WTC11 (cell line): ENCODE results near the gene NOP14. TPM values are rescaled to one million over a fixed set of nuclear protein-coding genes. Genes with fewer than 3 reads are reported as not detected.
"Not testable (repeated sequence)": the region's sequence is repeated elsewhere in the genome, so short reads cannot be mapped to it uniquely, and the experiment has no call there.

Source experiments
- ATAC-seq: fragments of 200-7000 bp; cut with Tn5 transposase; 2 replicates; pipeline ENCODE4 v1.10.0; 2021; ENCODE audit warnings: mild to moderate bottlenecking, moderate library complexity
- CTCF ChIA-PET: fragments of 300-600 bp; sonication (Branson Sonifier 250); formaldehyde crosslinking; loops from one replicate; lab custom pipeline; 2021; ENCODE audit warnings: antibody characterized with exemption; lab: Charles Lee
- POLR2A ChIA-PET: fragments of 350-600 bp; sonication (Branson Sonifier 250); formaldehyde crosslinking; loops from one replicate; lab custom pipeline; 2021; ENCODE audit warnings: antibody characterized with exemption; lab: Charles Lee
- DNase-seq: peaks from one replicate; pipeline ENCODE4 v3.0.0; 2021; ENCODE audit warnings: low spot score
- H3K27ac Mint-ChIP-seq: 2 replicates; pipeline ENCODE4 v1.8.0; 2021; ENCODE audit warnings: mixed read lengths
- H3K27me3 Mint-ChIP-seq: 2 replicates; pipeline ENCODE4 v1.8.0; 2021; ENCODE audit warnings: low read depth, mild to moderate bottlenecking, moderate library complexity, mixed read lengths
- H3K36me3 Mint-ChIP-seq: 2 replicates; pipeline ENCODE4 v1.8.0; 2021; ENCODE audit warnings: mixed read lengths
- H3K4me1 Mint-ChIP-seq: 2 replicates; pipeline ENCODE4 v1.8.0; 2022; ENCODE audit warnings: mixed read lengths
- H3K4me3 Mint-ChIP-seq: 2 replicates; pipeline ENCODE4 v1.8.0; 2021; ENCODE audit warnings: mild to moderate bottlenecking, moderate library complexity, mixed read lengths
- H3K9me3 Mint-ChIP-seq: 2 replicates; pipeline ENCODE4 v1.8.0; 2021; ENCODE audit warnings: mixed read lengths
- HMGA2 ChIP-seq: fragments of 250-450 bp; sonication (Bioruptor Pico); IDR thresholded peaks from 2 replicates; pipeline ENCODE4 v1.4.0; 2021; ENCODE audit warnings: mild to moderate bottlenecking, moderate library complexity
- MYBL2 ChIP-seq: sonication (generic); formaldehyde crosslinking; IDR thresholded peaks from 2 replicates; pipeline ENCODE4 v1.8.1; 2023; ENCODE audit warnings: mild to moderate bottlenecking, moderate library complexity, missing genetic modification reagents
- OVOL2 ChIP-seq: fragments of 250-450 bp; sonication (Bioruptor Pico); IDR thresholded peaks from 2 replicates; pipeline ENCODE4 v1.9.0; 2021; ENCODE audit warnings: mild to moderate bottlenecking, borderline replicate concordance
- SP1 ChIP-seq: sonication (generic); formaldehyde crosslinking; conservative IDR thresholded peaks from 2 replicates; pipeline ENCODE4 v1.8.1; 2022; ENCODE audit warnings: missing genetic modification reagents
- ZNF671 ChIP-seq: fragments of 250-450 bp; sonication (Bioruptor Pico); IDR thresholded peaks from 2 replicates; pipeline ENCODE4 v1.8.0; 2021; ENCODE audit warnings: mild to moderate bottlenecking
- total RNA-seq: library from RNA; stranded (reverse); gene quantifications from 3 replicates; pipeline ENCODE4 v1.2.3, GENCODE V29; 2021
- TF ChIP-seq, protein P1 (sequence below): fragments of 250-450 bp; sonication (Bioruptor Pico); IDR thresholded peaks from 2 replicates; pipeline ENCODE4 v1.9.0; 2021; ENCODE audit warnings: mild to moderate bottlenecking, borderline replicate concordance
- TF ChIP-seq, protein P2 (sequence below): fragments of 200-600 bp; IDR thresholded peaks from 2 replicates; pipeline ENCODE4 v1.8.0; 2022; ENCODE audit warnings: antibody characterized with exemption
- TF ChIP-seq, protein P3 (sequence below): sonication (generic); formaldehyde crosslinking; IDR thresholded peaks from 2 replicates; pipeline ENCODE4 v1.8.1; 2023; ENCODE audit warnings: mild to moderate bottlenecking, missing genetic modification reagents, moderate library complexity

NOP14 gene
- total RNA-seq, 1 experiment from 2014 or later = 39.1 TPM

DNA sequence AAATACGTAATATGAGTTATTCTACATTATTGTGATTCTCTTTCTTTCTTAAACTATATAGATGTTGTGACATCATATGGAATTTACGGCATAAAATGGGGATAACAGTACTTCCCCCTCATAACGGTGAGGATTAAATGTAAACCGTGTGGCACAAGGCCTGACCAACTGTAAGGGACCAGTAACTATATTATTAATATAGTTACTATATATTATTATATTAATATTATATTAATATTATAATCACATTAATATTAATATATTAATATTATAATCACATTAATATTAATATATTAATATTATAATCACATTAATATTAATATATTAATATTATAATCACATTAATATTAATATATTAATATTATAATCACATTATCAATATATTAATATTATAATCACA lies 2.8 kb downstream of the NOP14 start:
- POLR2A ChIA-PET, DNase-seq, H3K27ac Mint-ChIP-seq, H3K4me3 Mint-ChIP-seq, ATAC-seq: not testable (repeated sequence)
- peak; percentile 97 for TF ChIP-seq HMGA2 (CRISPR knock-in tag)
- CTCF ChIA-PET = interaction anchor here (1.8 kb wide), 1 partner anchor 12 kb away, joined by 4 read pairs; no protein-coding TSS in a partner anchor
- H3K27me3 Mint-ChIP-seq = peaks cover 15% of the 10 kb centered on the region
- H3K9me3 Mint-ChIP-seq = peaks cover 20% of the 10 kb centered on the region
- peaks cover 23% of the 10 kb centered on the region for H3K4me1 Mint-ChIP-seq
- H3K36me3 Mint-ChIP-seq = peaks cover 40% of the 10 kb centered on the region

DNA sequence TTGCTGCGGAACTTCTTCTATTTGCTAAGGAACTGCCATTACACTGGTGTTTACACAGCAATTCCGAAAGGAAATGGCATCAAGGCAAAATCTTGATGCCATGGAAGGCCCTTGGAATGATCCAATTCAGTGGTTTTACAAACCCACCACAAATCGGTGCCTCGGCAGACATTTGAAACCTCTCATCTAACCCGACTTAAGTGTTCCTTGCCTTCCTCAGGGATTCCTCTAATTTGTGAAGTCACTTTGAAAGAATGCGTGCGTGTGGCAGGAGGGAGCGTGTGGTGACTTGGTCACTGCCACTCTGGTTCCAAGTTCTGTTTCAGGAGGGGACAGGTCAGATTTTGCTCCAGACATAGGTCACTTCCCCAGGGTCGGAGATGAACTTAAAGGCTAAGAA lies 4.8 kb downstream of the NOP14 start:
- Mint-ChIP-seq H3K4me3 (no peak overlapping the region), H3K4me1 (peaks cover 18% of the 10 kb centered on the region), H3K9me3 (peaks cover 29% of the 10 kb centered on the region), H3K27ac (peak overlapping the region; percentile 74; the same call in 1 of the 2 replicates), H3K27me3 (no peaks in the 10 kb centered on the region), H3K36me3 (peaks cover 58% of the 10 kb centered on the region)
- ChIA-PET CTCF (no interaction called here), POLR2A (no interaction called here)
- TF ChIP-seq OVOL2 (CRISPR knock-in tag) (no peak), ZNF671 (CRISPR knock-in tag) (no peak), SP1 (CRISPR knock-in tag) (no peak), MYBL2 (no peak)
- TF ChIP-seq, protein P1, sequence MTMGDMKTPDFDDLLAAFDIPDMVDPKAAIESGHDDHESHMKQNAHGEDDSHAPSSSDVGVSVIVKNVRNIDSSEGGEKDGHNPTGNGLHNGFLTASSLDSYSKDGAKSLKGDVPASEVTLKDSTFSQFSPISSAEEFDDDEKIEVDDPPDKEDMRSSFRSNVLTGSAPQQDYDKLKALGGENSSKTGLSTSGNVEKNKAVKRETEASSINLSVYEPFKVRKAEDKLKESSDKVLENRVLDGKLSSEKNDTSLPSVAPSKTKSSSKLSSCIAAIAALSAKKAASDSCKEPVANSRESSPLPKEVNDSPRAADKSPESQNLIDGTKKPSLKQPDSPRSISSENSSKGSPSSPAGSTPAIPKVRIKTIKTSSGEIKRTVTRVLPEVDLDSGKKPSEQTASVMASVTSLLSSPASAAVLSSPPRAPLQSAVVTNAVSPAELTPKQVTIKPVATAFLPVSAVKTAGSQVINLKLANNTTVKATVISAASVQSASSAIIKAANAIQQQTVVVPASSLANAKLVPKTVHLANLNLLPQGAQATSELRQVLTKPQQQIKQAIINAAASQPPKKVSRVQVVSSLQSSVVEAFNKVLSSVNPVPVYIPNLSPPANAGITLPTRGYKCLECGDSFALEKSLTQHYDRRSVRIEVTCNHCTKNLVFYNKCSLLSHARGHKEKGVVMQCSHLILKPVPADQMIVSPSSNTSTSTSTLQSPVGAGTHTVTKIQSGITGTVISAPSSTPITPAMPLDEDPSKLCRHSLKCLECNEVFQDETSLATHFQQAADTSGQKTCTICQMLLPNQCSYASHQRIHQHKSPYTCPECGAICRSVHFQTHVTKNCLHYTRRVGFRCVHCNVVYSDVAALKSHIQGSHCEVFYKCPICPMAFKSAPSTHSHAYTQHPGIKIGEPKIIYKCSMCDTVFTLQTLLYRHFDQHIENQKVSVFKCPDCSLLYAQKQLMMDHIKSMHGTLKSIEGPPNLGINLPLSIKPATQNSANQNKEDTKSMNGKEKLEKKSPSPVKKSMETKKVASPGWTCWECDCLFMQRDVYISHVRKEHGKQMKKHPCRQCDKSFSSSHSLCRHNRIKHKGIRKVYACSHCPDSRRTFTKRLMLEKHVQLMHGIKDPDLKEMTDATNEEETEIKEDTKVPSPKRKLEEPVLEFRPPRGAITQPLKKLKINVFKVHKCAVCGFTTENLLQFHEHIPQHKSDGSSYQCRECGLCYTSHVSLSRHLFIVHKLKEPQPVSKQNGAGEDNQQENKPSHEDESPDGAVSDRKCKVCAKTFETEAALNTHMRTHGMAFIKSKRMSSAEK (CRISPR knock-in tag) = no peak
- ATAC-seq (no peak), DNase-seq (no peak)

DNA sequence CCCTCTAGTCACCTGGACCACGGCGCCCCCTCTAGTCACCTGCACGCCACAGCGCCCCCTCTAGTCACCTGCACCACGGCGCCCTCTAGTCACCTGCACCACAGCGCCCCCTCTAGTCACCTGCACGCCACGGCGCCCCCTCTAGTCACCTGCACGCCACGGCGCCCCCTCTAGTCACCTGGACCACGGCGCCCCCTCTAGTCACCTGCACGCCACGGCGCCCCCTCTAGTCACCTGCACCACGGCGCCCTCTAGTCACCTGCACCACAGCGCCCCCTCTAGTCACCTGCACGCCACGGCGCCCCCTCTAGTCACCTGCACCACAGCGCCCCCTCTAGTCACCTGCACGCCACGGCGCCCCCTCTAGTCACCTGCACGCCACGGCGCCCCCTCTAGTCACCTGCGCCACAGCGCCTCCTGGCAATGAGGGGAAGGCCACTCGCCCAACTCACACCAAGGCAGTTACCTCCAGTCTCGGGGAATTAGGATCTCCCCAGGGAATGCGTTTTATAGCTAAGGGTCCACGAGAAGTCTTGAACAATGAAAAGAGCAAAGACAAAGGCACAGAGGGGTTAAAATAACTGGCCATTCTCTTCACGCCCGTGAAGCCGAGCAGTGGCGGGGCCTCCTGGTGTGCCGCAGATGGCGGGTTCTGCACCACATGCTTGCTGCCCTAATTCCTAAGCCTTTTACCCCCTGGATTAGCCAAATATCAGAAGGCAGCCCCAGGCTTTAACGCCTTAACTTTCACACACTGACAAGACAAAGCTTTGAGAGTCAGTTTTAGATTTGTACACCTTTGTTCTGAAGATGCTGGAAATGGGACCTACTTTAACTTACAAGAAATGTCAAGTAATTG lies 7.8 kb downstream of the NOP14 start:
- H3K27ac Mint-ChIP-seq, ATAC-seq, H3K4me1 Mint-ChIP-seq: not testable (repeated sequence)
- TF ChIP-seq, protein P2, sequence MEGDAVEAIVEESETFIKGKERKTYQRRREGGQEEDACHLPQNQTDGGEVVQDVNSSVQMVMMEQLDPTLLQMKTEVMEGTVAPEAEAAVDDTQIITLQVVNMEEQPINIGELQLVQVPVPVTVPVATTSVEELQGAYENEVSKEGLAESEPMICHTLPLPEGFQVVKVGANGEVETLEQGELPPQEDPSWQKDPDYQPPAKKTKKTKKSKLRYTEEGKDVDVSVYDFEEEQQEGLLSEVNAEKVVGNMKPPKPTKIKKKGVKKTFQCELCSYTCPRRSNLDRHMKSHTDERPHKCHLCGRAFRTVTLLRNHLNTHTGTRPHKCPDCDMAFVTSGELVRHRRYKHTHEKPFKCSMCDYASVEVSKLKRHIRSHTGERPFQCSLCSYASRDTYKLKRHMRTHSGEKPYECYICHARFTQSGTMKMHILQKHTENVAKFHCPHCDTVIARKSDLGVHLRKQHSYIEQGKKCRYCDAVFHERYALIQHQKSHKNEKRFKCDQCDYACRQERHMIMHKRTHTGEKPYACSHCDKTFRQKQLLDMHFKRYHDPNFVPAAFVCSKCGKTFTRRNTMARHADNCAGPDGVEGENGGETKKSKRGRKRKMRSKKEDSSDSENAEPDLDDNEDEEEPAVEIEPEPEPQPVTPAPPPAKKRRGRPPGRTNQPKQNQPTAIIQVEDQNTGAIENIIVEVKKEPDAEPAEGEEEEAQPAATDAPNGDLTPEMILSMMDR = peak; percentile 27
- TF ChIP-seq, protein P3, sequence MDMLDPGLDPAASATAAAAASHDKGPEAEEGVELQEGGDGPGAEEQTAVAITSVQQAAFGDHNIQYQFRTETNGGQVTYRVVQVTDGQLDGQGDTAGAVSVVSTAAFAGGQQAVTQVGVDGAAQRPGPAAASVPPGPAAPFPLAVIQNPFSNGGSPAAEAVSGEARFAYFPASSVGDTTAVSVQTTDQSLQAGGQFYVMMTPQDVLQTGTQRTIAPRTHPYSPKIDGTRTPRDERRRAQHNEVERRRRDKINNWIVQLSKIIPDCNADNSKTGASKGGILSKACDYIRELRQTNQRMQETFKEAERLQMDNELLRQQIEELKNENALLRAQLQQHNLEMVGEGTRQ = peak; percentile 1; the same call in 1 of the 2 replicates
- TF ChIP-seq, all 79 proteins: peak for 2; not testable (repeated sequence) for 77
- DNase-seq, POLR2A ChIA-PET, H3K27me3 Mint-ChIP-seq, H3K4me3 Mint-ChIP-seq: not testable (repeated sequence)
- peaks cover 85% of the 10 kb centered on the region for H3K36me3 Mint-ChIP-seq
- H3K9me3 Mint-ChIP-seq = peaks cover 29% of the 10 kb centered on the region
- CTCF ChIA-PET = interaction anchor here (1.5 to 1.6 kb wide), 3 partner anchors 8 to 23 kb away, joined by 4 to 11 read pairs (median 11); partner anchors contain the start of genes GRK4 and NOP14
